GM12891 (cell line): ENCODE measurements around the gene SPATA21.

Experiments
- DNase-seq: peaks from one replicate; pipeline ENCODE4 v3.0.0; 2011; ENCODE audit warnings: low spot score; ENCODE audit not compliant: insufficient read length
- FAIRE-seq: peaks from 2 replicates; lab custom pipeline; 2011; peaks lifted over from hg19 to GRCh38; lab: Jason Lieb, UNC
- PAX5 ChIP-seq: IDR thresholded peaks from 2 replicates; pipeline ENCODE4 v1.6.1; 2011; ENCODE audit warnings: low read length, moderate library complexity, mild to moderate bottlenecking; ENCODE audit not compliant: insufficient read depth, severe bottlenecking
- POLR2A ChIP-seq: IDR thresholded peaks from 2 replicates; pipeline ENCODE4 v1.6.1; 2011; ENCODE audit warnings: low read depth, low read length, control low read depth
- POLR2AphosphoS5 ChIP-seq: IDR thresholded peaks from 2 replicates; pipeline ENCODE4 v1.6.1; 2011; ENCODE audit warnings: low read depth, low read length, control low read depth
- POU2F2 ChIP-seq: IDR thresholded peaks from 2 replicates; pipeline ENCODE4 v1.6.1; 2011; ENCODE audit warnings: low read depth, mild to moderate bottlenecking, control low read depth, low read length, moderate library complexity
- SPI1 ChIP-seq: IDR thresholded peaks from 2 replicates; pipeline ENCODE4 v1.6.1; 2011; ENCODE audit warnings: low read depth, low read length, control low read depth
- TAF1 ChIP-seq: IDR thresholded peaks from 2 replicates; pipeline ENCODE4 v1.6.1; 2011; ENCODE audit warnings: low read depth, low read length, control low read depth

Gene SPATA21

DNA sequence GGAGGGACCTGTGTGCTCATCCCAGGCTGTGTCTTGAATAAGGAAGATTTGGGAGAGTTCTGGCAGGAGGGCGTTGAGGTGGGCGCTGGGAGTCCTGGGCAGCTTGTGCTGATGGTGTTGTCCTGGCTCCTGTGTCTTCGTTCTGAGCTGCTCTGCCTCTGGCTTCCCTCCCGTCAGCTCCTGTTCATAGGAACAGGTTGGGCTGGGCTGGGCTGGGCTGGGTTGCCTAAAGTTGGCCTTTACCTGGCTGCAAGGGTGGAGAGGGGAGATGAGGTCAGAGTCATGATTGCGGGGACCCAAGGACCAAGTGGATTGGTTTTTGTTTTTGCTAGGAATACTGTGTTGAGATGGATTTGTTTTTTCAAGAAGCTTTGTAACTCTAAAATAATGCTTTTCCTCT, 12.4 kb upstream of the SPATA21 start:
- TF ChIP-seq PAX5 (no peak), POLR2A (no peak), POU2F2 (no peak), SPI1 (no peak), TAF1 (no peak), POLR2AphosphoS5 (no peak)
- DNase-seq (no peak), FAIRE-seq (no peak)

DNA sequence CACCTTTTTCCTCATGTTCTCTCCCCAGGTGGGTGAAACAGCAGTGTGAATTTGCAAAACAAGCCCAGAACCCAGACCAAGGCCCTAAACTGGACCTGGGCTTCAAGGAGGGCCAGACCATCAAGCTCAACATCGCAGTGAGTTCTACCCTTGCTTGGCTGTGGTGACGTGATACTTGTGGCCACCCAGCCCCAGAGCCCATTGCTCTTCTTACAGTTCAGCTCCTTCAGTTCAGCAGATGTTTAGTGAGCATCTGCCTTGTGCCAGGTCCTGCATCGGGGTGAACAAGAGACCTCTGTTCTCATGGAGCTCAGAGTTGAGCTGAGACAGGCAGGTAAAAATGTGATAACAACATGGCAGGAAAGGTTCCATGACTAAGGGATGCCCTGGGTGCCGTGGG, 11.8 kb upstream of the SPATA21 start:
- TF ChIP-seq PAX5 (no peak), TAF1 (no peak), POU2F2 (no peak), POLR2A (no peak), SPI1 (no peak), POLR2AphosphoS5 (no peak)
- no peak for FAIRE-seq
- DNase-seq, result no peak

DNA sequence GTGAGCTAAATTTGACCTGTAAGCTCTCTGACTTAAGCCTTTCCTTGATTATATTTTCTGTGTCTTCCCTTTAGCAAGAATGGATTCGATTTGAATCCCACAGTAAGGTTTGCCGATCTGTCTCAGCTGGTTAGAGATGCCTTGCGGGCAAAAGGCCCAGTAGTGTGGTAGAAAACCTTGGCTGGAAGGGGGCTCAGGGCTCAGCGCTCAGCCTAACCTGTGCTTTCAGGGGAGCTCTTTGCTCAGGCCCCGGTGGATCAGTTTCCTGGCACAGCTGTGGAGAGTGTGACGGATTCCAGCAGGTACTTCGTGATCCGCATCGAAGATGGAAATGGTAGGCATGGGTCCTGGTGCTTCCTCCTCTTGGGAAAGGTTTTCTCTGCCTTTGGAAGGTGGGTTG, 10.4 kb upstream of the SPATA21 start:
- FAIRE-seq (no peak), DNase-seq (no peak)
- TF ChIP-seq TAF1 (no peak), POLR2A (no peak), POLR2AphosphoS5 (no peak), POU2F2 (no peak), PAX5 (no peak), SPI1 (no peak)

DNA sequence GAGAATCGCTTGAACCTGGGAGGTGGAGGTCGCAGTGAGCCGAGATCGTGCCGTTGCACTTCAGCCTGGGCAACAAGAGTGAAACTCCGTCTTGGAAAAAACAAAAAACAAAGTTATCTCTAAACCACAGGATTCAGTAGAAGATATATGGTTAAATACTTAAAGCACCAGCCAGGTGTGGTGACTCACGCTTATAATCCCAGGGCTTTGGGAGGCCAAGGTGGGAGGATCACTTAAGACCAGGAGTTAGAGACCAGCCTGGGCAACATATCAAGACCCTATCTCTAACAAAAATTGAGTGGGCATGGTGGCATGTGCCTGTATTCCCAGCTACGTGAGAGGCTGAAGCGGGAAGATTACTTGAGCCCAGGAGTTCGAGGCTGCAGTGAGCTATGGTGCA, 8.9 kb upstream of the SPATA21 start:
- no peak for FAIRE-seq

DNA sequence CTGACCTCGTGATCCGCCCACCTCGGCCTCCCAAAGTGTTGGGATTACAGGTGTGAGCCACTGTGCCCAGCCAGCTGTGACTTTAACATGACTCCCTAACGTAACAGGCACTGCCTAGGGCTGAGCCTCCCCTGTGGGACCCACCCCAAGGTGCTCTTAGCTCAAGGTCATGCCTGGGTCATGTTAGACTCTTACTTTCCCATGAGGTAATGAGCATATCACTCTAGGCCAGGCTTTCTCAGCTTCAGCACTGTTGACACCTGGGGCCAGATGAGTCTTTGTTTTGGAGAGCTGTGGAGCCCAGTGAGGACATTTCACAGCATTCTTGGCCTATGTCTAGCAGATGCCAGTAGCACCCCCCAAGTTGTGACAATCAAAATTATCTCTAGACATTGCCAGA, 7.8 kb upstream of the SPATA21 start:
- no peak for FAIRE-seq
- TF ChIP-seq POLR2AphosphoS5 (no peak), TAF1 (no peak), POU2F2 (no peak), PAX5 (no peak), SPI1 (no peak), POLR2A (no peak)
- DNase-seq, result no peak

More for the DNA sequence above, 8.9 kb upstream of the SPATA21 start:
- no peak for TF ChIP-seq SPI1
- TF ChIP-seq POLR2A, result no peak
- no peak for TF ChIP-seq TAF1
- no peak for TF ChIP-seq POU2F2
- no peak for TF ChIP-seq POLR2AphosphoS5
- TF ChIP-seq PAX5, result no peak
- DNase-seq, result no peak

DNA sequence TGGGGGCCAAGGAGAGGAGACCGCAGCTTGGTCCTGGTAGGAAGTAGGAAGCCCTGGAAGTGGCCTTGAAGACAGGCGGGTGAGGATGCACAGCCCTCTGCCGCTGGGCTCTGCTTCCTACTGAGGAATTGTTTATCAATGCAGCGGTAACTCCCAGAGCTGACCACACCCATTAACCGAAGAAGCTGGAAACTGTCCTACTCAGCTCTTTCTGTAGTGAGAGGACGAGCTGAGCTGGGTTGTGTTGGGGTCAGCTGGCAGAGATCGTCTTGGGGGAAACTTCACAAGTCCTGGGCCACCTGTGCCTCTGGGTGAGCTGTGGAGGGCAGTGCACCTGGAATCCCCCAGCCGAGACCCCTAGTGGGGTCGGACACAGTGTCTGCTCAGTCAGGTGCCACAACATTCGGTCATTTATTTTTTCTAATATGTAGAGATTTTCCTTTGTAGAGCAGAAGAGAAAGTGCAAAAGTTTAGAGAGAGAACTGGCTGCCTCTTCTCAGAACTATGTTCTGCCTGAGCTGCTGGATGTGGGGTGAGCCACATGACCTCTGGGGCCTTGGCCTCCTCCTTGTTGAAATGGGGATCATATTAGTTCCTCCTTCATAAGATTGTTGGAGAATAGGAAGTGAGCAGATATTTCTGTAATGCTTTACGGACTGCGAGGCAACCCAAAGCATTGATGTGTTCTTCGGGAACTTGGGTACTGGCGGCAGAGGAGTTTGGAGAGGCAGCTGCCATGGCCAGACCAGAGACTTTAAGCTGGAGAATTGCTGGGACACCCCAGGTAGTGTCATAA, 6.9 kb upstream of the SPATA21 start:
- FAIRE-seq (no peak), DNase-seq (no peak)
- TF ChIP-seq POU2F2 (0 out of 2 replicates have a peak, but pooled peaks have one; percentile 16), SPI1 (no peak), TAF1 (no peak), POLR2AphosphoS5 (no peak), PAX5 (no peak)

DNA sequence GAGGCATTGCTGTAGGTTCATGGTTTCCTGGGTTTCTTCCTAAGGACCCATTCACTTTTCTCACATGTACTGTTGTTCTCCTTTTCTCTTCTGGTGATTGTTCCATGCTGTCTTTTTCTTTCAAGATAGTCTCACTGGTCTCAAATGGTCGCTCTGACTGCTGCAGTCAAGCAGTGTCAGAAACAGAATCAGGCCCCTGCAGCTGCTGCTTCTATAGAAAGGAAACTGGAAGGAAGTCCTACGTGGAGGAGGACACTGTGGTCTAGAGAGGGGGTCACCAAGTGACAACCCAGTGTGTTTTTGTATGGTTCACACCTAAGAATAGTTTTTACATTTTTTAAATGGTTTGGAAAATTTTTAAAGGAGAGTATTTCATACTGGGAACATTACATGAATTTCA, 5.7 kb upstream of the SPATA21 start:
- DNase-seq (no peak), FAIRE-seq (no peak)
- TF ChIP-seq SPI1 (no peak), POLR2A (no peak), POLR2AphosphoS5 (no peak), PAX5 (no peak), POU2F2 (no peak), TAF1 (no peak)

DNA sequence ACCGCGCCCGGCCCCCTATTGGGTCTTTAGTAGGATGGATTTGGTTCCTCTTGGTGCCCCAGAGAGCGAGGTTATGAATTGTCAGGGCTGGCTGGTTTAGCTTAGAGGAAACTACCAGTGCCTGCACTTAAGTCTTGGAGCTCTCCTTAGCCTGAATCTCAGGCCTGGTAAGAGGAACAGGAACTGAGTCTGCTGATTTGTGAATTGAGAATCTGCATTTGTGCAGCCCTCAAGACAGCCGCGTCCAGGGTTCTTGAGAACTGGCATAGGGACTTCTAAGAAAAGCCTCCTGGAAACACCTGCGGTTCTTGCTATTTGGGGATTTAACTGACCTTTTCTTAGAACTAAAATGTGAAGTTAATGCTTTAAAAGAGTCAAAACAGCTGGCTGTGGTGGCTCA, 5.0 kb upstream of the SPATA21 start:
- FAIRE-seq, result no peak
- TF ChIP-seq TAF1 (no peak), SPI1 (peak; percentile 58)
- DNase-seq, result no peak

DNA sequence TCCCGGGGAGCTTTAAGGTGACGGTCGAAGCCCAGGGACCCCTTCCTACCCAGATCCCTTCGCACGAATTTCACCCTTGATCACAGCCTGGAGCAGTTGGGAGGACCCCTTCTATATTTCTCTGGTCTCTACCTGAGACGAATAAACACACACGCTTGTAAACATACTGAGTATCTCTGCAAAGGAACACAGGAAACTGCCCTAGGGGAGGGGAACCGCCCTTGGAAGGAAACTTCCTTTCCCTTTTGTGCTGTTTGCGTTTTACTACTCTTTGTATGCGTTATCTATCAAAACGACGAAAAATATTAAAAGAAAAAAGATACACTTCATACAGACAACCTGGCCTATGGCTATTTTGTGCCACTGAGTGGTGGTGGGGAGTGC, 4.0 kb upstream of the SPATA21 start:
- FAIRE-seq (no peak), DNase-seq (no peak)
- TF ChIP-seq PAX5, result no peak
- TF ChIP-seq TAF1, result no peak
- TF ChIP-seq POU2F2, result no peak; the same call in 1 of the 2 replicates
- TF ChIP-seq SPI1, result no peak
- TF ChIP-seq POLR2AphosphoS5, result no peak
- no peak for TF ChIP-seq POLR2A

DNA sequence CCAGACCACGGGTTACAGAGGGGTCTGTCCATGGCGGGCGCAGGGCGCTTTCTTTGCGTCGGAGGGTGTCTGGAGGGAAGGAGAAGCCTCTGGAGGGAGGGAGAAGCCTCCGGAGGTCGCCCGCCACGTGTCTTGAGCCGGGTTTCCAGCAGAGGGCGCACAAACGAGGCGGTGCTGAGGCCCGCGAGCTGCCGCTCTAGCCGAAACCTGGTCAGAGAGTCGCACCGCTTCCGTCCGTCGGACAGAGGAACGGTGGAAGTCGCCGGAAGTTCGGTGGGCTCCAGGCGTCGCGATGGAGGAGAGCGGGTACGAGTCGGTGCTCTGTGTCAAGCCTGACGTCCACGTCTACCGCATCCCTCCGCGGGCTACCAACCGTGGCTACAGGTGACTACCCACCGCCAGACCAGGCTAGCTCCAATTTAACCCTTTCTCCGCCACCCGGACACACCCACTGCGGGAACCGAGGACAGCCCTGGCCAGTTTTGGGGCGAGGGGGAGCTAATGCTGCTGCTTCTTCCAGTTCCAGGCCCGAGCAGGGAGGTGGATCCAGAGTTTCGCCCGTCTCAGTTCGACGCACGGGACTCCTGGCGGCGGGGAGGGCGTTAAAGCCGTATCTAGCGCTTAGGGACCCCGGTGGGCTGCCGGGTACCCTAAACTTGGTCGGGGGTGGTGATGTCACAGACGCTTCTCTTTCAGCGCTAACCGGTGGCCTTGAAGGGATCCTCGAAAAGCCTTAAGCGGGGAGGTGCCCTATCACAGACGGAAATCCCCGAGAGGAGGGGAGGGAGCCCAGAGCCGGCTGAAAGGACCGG, 3.5 kb upstream of the SPATA21 start, which contains the start of gene NECAP2:
Gene NECAP2, plus strand, starts transcription at position 255 of the 812 bp plus-strand sequence. Its CDS starts 38 bp downstream, at position 293.
- FAIRE-seq (peak; percentile 97), DNase-seq (peak; percentile 87)
- TF ChIP-seq SPI1 (peak; percentile 44), POLR2AphosphoS5 (peak; percentile 96), PAX5 (no peak), POLR2A (peak; percentile 94), TAF1 (peak; percentile 83), POU2F2 (peak; percentile 41)
